Measurements from ENCODE around the gene PCSK6.

- TF ChIP-seq CTCF (IDR thresholded peaks at IDR 0.05; ENCODE audit: low read length) (no peak), EZH2phosphoT487 (IDR thresholded peaks at IDR 0.05; ENCODE audit: low read length) (no peak), EZH2 (optimal IDR thresholded peaks at IDR 0.05; ENCODE audit: low read depth, low read length) (no peak)
Measured at GRCh38 chr15:101503296-101503599, 13.7 kb upstream of the PCSK6 start.

Data from MM.1S (cell line).